RWPE2 (cell line): ENCODE measurements around the gene ARPP21.

Experiments
- ATAC-seq: fragments of 200-7000 bp; cut with Tn5 transposase; 3 replicates; pipeline ENCODE4 v1.9.1; 2021; ENCODE audit warnings: low read depth
- DNase-seq: peaks from one replicate; pipeline ENCODE4 v3.0.0-alpha.2; 2020; ENCODE audit warnings: low spot score
- H3K27ac ChIP-seq: fragments of 450-650 bp; 2 replicates; pipeline ENCODE4 v1.5.1; 2017; ENCODE audit warnings: mild to moderate bottlenecking; ENCODE audit not compliant: poor library complexity, severe bottlenecking
- H3K27me3 ChIP-seq: fragments of 250-450 bp; sonication (Bioruptor Pico); 2 replicates; pipeline ENCODE4 v1.5.1; 2021; ENCODE audit warnings: mild to moderate bottlenecking, moderate library complexity; ENCODE audit not compliant: insufficient read depth, poor library complexity, severe bottlenecking
- H3K36me3 ChIP-seq: fragments of 250-450 bp; sonication (Bioruptor Pico); 2 replicates; pipeline ENCODE4 v1.5.1; 2020; ENCODE audit warnings: low read depth, mild to moderate bottlenecking, moderate library complexity
- H3K4me1 ChIP-seq: fragments of 250-450 bp; sonication (Bioruptor Pico); 2 replicates; pipeline ENCODE4 v1.5.1; 2021; ENCODE audit warnings: mild to moderate bottlenecking, moderate library complexity; ENCODE audit not compliant: insufficient read depth, poor library complexity, severe bottlenecking
- H3K4me3 ChIP-seq: fragments of 250-450 bp; sonication (Bioruptor Pico); 2 replicates; pipeline ENCODE4 v1.5.1; 2021; ENCODE audit warnings: mild to moderate bottlenecking, moderate library complexity; ENCODE audit not compliant: severe bottlenecking
- H3K9me3 ChIP-seq: fragments of 250-450 bp; sonication (Bioruptor Pico); 2 replicates; pipeline ENCODE4 v1.5.1; 2021; ENCODE audit warnings: mild to moderate bottlenecking, moderate library complexity; ENCODE audit not compliant: severe bottlenecking
- TF ChIP-seq, protein P1 (sequence below): fragments of 450-650 bp; IDR thresholded peaks from one replicate; pipeline ENCODE4 v1.5.1; 2017; ENCODE audit warnings: mild to moderate bottlenecking, moderate library complexity; ENCODE audit not compliant: poor library complexity, severe bottlenecking

The ARPP21 gene

DNA sequence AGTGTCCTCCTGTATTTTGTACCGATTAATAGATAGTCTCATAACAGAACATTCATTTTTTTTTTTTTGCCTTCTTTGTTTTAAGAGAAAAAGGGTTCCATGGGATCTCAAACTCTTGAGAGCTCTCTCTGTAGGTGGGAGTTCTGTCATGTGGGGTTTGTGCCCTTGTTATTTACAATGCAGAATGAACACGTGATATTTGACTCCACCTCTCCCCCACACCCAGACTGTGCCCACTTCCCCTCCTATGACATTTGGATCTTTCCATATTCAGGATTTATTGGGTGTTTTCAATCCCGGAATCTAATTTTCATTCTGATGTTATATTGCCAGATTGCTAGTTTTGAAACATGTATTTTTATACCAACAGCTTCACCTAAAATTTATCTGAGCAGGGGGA is 49.5 kb downstream of the ARPP21 start:
- Histone ChIP-seq H3K9me3 (no peaks in the 10 kb centered on the region), H3K4me3 (no peak overlapping the region), H3K4me1 (no peaks in the 10 kb centered on the region), H3K27ac (no peak overlapping the region), H3K36me3 (no peaks in the 10 kb centered on the region), H3K27me3 (no peaks in the 10 kb centered on the region)
- DNase-seq (no peak), ATAC-seq (no peak)
- TF ChIP-seq, protein P1, sequence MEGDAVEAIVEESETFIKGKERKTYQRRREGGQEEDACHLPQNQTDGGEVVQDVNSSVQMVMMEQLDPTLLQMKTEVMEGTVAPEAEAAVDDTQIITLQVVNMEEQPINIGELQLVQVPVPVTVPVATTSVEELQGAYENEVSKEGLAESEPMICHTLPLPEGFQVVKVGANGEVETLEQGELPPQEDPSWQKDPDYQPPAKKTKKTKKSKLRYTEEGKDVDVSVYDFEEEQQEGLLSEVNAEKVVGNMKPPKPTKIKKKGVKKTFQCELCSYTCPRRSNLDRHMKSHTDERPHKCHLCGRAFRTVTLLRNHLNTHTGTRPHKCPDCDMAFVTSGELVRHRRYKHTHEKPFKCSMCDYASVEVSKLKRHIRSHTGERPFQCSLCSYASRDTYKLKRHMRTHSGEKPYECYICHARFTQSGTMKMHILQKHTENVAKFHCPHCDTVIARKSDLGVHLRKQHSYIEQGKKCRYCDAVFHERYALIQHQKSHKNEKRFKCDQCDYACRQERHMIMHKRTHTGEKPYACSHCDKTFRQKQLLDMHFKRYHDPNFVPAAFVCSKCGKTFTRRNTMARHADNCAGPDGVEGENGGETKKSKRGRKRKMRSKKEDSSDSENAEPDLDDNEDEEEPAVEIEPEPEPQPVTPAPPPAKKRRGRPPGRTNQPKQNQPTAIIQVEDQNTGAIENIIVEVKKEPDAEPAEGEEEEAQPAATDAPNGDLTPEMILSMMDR: no peak

DNA sequence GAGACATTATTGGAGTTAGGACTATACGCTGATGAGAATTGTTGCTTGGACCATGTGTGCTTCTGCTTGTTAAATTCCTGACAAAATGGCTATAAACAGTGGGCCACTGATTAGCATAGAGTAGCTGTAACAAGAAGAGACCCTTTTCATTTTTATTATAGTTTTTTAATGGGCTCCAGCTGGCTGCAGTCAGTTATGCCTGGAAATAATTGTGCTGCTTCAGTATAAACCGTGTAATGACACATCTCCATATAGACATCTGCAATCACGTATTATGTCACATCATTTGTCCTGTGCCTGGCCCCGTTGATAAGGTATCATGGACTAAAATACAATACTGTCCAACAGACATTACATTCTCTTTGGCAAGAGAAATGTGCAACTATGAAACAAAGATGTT is 50.9 kb downstream of the ARPP21 start:
- TF ChIP-seq, protein P1: no peak
- no peaks in the 10 kb centered on the region for H3K36me3 ChIP-seq
- H3K27me3 ChIP-seq: no peaks in the 10 kb centered on the region
- DNase-seq: no peak
- H3K27ac ChIP-seq: no peak overlapping the region
- no peak overlapping the region for H3K4me3 ChIP-seq
- H3K4me1 ChIP-seq: no peaks in the 10 kb centered on the region
- no peak for ATAC-seq
- no peaks in the 10 kb centered on the region for H3K9me3 ChIP-seq

DNA sequence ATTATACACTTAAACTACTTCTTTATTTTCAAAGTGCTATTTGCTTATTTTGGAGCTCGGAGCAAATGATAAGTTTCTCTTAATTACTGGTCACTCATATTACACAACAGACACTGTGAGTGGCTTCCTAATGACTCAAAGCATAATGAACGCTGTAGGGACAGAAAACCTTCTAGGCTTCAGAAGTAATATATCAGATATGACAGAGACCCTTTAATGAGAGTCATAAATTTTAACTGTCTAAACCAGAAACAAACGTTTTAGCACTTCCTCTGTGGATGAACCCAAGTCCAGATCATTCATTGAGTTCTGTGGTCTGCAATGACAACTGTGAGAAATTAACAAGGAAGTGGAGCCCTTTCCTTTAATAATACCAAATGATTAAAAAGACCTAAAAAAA is 66.6 kb downstream of the ARPP21 start:
- peaks cover 4% of the 10 kb centered on the region for H3K27me3 ChIP-seq
- TF ChIP-seq, protein P1: no peak

DNA sequence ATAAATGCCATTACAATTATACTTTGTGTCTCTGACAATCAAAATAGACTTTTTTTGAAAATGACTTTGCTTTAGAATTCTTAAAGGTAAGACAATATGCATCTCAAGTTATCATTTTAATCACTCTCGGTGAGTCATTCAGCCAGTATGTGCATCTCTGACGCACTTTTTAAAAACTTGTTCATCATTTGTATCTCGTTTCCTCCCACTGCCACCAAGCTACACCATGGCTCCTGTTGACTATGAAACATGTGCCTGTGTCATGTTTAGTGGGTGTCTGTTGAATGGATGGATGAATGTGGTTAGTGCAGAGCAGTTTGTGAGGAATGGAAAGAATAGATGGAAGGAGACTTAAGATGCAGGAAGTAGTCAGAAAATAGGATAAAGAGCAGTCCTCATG is 68.6 kb downstream of the ARPP21 start:
- H3K9me3 ChIP-seq: no peaks in the 10 kb centered on the region
- H3K27ac ChIP-seq: no peak overlapping the region
- DNase-seq (no peak), ATAC-seq (no peak)
- H3K27me3 ChIP-seq: peaks cover 4% of the 10 kb centered on the region
- no peak overlapping the region for H3K4me3 ChIP-seq
- no peaks in the 10 kb centered on the region for H3K4me1 ChIP-seq
- no peaks in the 10 kb centered on the region for H3K36me3 ChIP-seq
- TF ChIP-seq, protein P1: no peak

More for the DNA sequence above, 66.6 kb downstream of the ARPP21 start:
- no peak for DNase-seq
- no peaks in the 10 kb centered on the region for H3K9me3 ChIP-seq
- no peak for ATAC-seq
- H3K4me1 ChIP-seq: no peaks in the 10 kb centered on the region
- H3K36me3 ChIP-seq: no peaks in the 10 kb centered on the region
- H3K4me3 ChIP-seq: no peak overlapping the region
- H3K27ac ChIP-seq: no peak overlapping the region

DNA sequence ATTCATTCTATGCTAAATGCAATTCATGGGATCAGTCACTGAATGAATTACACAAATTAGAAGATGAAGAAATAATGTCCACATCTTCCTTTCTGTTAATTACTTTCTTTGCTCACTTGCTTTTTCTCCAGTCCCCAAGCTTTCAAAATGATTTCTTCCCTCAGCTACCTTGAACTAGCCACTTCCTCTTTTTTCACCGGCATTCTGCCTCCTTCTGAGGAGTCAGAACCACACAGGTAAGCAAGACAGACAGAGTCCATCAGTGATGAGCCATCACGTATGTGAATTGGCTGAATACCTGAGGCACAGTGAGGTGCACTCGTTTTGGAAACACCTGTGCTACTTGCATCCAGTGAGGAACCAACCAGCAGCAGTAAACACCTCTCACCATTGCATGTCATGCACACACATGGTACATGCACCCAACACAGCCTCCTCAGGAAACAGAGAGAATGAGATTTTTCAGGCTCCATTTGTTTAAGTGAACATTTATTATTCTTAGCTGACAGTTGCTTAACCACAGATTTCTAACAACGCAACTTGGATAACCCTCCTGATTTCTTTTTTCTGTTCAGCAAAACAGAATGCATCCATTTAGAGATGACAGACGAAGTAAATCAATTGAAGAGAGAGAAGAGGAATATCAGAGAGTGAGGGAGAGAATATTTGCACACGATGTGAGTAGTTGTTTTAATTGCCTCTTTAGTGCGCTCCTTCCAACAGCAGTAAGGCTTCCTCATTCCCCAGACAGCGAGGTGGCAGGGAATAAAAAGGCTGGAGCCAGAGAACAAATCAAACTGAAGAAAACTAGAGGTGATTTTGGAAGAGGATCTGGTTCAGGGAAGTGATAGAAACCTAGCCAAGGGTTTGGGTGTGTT is 69.3 kb downstream of the ARPP21 start:
- DNase-seq: no peak
- H3K27ac ChIP-seq: no peak overlapping the region

More for the DNA sequence above, 69.3 kb downstream of the ARPP21 start:
- Histone ChIP-seq H3K27me3 (peaks cover 4% of the 10 kb centered on the region), H3K4me1 (no peaks in the 10 kb centered on the region), H3K36me3 (no peaks in the 10 kb centered on the region), H3K9me3 (no peaks in the 10 kb centered on the region), H3K4me3 (no peak overlapping the region)
- no peak for ATAC-seq
- TF ChIP-seq, protein P1: no peak
